GM19035 (cell line): ENCODE data around the gene GDAP1L1.
"Not testable (repeated sequence)": the region's sequence is repeated elsewhere in the genome, so short reads cannot be mapped to it uniquely, and the experiment has no call there.

Experiments
- ATAC-seq: cut with Tn5 transposase; IDR thresholded peaks from one replicate; pipeline ENCODE4 v1.9.1; 2021; ENCODE audit not compliant: unreplicated experiment

GDAP1L1 gene

DNA sequence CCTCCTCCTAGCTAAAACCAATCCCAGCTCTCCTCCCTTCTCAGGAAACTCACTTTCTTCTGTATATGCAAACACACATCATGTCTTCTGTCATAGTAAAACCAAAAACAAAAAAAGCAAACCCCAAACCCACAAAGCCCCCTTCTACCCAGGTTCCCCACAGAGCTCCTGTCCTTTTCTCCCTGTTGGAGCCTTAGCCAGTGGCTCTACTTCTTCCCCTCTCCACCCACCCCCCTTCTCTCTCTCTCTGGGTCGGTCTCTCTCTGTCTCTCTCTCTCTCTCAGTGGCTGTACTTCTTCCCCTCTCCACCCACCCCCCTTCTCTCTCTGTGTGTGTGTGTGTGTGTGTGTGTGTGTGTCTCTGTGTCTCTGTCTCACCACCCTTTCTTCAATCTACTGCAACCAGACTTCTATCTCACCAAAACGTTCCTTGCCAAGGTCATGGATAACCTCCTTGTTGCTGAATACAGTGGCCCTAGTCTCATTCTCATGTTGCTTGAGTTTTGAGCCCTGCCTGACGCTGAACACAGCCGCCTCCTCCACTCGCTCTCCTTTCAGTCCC, 27.9 kb upstream of the GDAP1L1 start:
- no peak for ATAC-seq

DNA sequence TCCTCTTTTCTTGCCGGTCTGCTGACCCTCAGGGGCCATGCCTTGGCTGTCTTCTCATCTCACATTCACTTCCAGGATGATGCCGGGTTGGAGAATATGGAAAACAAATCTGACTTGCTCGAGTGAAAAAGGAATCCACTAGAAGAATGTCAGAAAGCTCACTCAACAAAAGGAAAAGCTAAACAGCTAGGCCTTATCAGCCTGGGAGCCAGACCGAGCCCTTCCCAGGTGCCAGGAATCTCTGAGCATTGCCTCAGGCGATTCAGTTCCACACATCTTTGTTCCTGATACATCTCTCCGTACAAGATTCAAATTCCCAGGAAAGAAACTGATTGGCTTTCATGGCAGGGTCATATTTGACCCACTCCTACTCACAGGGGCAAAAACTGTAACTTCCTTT, 27.3 kb upstream of the GDAP1L1 start:
- ATAC-seq = no peak

DNA sequence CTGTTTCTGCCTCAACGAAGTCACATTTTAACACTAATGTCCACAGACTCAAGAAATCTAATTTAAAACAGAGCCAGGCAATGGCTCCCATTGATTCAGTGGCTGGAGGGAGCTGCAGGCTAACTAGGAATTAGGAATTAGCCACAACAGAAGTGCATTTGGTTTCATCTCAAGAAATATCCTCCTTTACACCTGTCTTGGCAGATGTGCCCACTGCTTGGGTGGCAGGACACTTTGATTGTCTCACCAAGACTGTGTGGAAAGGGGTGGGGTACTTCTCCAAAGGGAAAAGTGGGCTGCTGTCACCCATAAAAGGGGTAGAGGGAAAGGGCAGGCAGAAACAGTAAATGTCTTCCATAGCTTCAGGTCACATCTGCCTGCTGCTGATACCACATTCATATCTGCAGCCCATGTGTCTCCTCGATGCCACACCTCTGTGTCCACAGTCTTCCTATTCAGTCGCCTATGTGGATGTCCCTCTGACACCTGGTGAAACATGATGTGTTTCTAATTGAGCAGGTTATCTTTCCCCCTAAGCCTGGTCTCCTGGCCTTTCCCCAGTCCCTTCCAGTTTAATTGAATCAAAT, 25.6 kb upstream of the GDAP1L1 start:
- no peak for ATAC-seq

DNA sequence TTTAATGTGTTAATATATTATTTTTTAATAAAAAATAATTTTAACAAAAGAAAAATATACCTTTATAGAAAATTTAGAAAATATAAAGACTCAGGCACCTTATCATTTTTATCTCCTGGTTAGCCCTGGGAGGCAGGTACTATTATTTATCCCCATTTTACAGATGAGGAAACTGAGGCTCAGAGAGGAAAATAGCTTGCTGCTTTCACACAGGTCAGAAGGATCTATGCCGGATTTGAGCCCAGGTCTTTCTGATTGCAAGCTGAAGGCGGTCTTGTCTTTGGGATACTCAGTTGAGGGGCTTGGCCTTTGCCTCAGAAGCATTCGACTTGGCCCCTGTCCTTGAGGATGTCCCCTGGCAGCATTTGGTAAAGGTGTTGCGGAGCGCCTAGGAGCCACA, 25.1 kb upstream of the GDAP1L1 start:
- ATAC-seq = no peak

DNA sequence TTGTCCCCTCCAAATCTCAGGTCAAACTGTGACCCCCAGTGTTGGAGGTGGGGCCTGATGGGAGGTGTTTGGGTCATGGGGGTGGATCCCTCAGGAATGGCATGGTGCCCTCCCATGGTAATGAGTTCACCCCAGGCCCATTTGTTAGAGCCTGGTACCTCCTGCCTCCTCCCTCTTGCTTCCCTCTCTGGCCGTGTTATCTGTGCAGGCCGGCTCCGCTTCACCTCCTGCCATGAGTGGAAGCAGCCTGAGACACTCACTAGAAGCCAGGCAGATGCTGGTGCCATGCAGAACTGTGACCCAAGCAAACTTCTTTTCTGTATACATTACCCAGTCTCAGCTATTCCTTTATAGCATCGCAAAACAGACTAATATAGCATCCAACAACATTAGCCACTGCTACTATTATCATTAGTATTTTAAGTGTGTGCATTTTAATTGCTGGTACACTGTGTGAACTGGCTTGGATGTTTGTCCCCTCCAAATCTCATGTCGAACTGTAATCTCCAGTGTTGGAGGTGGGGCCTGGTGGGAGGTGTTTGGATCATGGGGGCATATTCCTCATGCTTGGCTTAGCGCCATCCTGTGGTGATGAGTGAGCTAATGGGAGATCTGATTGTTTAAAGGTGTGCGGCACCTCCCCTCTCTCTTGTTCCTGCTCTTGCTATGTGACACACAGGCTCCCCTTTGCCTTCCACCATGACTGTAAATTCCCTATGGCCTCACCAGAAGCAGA, 24.3 kb upstream of the GDAP1L1 start:
- no peak for ATAC-seq

DNA sequence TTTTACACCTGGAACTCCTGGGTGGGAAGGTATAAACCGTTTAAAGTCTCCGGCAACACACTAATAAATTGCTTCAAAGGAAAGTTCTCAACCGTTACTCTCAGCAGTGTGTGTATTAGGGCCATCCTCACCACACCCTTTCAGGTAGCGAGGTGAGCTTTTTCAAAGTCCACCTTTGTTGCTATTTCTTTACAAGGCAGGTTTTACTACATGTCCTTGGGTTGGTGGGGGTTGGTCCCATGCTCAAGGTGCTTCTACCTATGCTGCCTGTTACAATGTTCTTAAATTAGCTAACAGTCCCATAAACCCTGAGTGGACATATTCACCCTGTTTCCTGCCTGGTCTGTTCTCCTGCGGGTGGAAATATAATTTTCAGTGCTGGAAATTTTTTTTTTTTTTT, 23.4 kb upstream of the GDAP1L1 start:
- ATAC-seq = no peak

DNA sequence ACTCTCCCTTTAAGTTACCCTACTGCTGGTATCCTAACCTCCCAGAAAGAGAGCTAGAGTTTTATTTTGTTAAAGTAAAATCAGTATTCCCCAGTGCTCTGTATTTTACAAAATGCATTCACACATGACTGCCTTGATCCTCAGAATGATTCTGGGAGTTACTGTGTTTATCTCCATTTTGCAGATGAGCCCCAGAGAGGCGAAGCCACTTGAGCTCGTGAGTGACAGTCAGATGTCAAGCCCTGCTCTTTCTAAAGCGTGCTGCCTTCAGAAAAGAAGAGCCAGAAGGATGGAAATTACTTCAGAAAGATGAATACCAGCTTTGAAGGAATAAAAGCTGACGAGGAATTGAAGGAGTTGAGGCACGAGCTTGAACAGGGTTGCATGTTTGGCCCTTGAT, 22.5 kb upstream of the GDAP1L1 start:
- no peak for ATAC-seq

DNA sequence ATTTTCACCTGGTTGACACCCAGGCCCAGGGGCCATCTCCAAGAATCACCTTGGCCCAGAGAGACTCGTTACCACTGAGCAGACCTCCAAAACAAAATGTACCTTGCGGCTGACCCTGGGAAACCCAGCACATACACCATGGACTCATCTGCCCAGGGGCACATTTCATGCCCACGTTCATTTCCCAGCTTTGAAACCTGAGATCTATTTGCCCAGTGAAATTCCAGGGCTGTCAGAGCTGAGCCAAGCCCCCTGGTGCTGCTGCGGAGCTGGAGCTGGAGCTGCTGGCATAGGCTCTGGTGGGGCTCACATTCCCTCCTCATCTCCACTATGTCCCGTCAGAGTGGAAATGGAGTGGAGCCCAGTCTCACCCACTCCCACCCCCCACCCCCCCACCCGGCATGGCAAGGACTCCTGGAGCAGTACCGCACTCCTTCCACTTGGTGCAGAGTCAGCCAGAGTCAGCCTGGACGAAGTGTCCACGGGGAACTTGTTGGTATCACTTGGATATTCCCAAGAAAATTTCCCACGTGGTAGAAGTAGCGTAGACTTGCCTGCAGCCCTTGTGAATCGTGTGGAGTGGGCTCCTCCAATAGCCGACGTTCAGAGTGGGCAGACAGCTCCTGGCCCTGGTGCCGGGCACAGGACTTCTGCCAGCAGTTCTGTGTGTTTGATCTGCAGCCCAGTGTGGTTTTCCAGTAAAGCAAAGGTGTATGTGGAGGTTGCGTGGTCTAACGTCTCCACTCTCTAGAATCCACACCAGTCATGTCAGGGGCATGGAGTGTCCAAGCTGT, 18.4 kb upstream of the GDAP1L1 start:
- no peak for ATAC-seq

DNA sequence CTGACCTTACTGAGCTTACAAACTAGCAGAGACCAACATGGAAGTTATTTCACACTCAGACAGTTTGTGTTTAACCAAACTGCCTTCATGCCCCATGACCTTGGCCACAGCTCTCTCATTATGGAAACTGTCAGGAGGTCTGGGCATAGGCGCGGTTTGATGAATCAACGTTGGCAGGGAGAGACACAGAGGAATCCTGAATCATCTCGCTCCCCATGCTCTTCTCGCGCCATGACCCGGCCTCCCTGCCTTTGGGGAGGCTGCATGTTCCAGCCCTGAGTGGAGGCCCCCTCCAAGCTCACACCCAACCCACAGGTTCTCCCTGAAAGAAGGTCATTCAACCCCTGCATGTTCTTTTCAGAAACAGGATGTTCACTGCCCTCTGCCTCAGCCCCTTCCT, 15.9 kb upstream of the GDAP1L1 start:
- no peak for ATAC-seq

DNA sequence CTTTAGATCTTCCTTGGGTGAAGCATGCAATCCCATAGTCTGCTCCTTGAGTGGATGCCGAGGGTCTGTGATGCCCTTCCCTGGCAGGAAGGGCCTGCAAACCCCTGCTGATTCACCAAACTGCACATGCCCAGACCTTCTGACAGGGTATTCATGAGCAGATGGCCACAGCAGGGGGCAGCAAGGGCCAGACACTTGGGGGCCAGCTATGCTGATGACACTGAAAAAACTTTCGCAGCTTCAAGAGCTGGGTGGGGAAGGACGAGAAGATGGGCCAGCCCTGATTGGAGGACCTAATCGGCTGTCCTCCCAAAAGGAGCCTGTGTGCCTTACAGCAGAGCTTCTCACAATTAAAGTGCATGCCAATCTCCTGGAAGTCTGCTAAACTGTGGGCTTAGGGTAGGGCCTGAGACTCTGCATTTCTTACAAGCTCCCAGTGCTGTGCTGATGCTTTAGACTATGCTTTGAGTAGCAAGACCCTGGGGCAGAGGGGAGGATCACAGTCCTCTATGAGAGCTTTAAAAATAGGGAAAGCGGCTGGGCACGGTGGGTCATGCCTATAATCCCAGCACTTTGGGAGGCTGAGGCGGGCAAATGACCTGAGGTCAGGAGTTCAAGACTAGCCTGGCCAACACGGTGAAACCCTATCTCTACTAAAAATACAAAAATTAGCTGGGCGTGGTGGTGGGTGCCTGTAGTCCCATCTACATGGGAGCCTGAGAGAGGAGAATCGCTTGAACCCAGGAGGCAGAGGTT, 15.2 kb upstream of the GDAP1L1 start:
- no peak for ATAC-seq

DNA sequence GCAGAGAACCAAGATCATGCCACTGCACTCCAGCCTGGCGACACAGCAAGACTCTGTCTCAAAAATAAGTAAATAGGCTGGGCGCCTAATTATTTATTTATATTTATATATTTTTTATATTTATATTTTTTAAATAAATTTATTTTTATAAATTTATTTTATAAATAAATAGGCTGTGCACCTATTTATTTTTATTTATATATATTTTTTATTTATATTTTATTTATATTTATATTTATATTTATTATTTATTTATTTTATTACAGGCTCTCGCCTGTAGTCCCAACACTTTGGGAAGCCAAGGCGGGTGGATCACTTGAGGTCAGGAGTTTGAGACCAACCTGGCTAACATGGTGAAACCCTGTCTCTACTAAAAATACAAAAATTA, 14.6 kb upstream of the GDAP1L1 start:
- ATAC-seq = not testable (repeated sequence)

DNA sequence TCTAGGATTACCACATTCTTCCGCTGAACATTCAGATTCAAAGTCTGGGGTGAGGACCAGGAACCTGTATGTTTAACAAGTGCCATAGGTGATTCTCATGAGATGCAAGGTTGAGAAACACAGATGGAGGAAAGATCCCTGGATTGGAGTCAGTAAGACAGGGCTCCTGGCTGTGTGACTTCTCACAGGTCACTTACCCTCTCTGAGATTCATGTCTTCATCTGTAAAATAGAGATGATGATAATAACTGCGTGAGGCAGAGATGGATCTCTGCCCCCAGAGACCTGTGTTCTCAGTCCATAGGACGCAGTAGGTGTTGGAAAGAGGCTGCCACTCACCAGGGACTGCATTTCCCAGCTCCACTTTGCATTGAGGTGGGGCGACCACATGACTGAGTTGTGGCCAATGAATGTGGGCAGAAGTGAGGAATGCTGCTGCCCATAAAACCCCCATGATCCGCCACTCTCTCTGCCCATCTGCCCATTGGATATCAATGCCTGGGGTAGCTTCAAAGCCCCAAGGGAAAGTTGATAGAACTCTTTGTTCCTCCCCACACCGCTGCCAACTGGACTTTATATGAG, 13.6 kb upstream of the GDAP1L1 start:
- no peak for ATAC-seq

DNA sequence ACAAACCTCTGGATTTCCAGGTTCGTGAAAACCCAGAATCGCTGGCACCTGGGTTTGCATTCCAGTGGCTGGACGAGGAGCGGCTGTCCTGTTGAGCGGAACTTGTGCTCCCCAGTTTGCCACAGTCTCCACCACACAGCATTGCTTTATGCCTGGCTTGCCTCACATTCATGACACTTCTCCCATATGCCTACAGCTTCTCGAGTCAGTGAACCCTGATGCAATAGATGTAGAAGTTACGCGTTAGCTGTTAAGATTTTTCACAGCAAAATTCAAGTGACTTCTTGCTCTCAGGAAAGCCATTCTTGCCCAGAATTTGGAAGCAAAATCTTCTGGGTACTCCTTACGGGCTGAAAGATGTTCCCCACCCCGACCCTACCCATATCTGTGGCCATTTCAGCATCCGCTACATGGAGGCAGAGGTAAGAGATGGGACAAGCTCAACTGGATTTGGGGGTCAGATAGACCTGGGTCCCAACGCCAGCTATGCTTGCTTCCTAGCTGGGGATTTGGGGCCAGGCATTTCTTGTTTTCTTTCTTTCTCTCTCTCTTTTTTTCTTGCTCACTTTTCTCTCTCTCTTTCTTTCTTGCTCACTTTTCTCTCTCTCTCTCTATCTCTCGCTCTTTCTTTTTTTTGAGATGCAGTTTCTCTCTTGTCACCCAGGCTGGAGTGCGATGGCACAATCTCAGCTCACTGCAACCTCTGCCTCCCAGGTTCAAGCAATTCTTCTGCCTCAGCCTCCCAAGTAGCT, 12.4 kb upstream of the GDAP1L1 start:
- no peak for ATAC-seq

DNA sequence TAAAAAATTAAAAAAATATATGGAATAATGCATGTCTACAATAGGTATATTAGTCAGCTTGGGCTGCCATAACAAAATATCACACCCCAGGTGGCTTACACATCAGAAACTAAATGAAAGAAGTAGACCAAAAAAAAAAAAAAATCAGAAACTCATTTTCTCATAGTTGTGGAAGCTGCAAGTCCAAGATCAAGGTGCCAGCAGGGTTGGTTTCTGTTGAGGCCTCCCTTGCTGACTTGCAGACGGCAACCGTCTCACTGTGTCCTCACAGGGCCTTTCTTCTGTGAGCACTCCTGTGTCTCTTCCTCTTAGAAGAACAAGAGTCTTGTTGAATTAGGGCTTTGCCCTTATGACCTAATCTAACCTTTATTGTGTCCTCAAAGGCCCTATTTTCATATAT, 11.4 kb upstream of the GDAP1L1 start:
- no peak for ATAC-seq

DNA sequence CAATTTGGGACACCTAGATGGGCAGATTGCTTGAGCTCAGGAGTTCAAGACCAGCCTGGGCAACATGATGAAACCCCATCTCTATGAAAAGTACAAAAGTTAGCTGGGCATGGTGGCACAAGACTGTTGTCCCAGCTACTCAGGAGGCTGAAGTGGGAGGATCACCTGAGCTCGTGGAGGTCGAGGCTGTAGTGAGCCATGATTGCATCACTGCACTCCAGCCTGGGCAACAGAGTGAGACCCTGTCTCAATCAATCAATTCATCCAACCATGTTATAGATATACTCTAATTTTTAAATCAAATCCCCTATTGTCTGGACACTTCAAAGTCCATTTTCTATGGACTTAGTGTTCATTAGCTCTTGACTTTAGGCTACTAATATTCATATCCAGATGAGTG, 10.3 kb upstream of the GDAP1L1 start:
- not testable (repeated sequence) for ATAC-seq

DNA sequence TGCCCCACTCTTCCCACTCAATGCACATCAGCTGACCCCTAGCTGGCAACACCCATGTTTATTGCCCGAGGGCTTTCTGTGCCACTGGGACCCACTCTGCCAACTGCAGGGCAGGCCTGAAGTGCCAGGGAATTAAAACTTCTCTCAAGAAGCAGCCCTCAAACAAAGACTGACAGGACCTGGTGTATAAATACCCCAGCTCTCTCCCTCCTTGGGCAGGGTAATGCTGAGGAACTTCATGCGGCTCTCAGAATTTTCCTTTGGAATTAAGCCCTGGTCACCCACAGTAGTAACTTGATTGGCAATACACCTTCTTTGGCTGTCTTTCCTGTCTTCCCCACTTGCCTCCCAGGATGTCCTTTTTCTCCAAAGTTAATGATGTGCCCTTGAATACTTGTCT, 5.3 kb upstream of the GDAP1L1 start:
- ATAC-seq = no peak

DNA sequence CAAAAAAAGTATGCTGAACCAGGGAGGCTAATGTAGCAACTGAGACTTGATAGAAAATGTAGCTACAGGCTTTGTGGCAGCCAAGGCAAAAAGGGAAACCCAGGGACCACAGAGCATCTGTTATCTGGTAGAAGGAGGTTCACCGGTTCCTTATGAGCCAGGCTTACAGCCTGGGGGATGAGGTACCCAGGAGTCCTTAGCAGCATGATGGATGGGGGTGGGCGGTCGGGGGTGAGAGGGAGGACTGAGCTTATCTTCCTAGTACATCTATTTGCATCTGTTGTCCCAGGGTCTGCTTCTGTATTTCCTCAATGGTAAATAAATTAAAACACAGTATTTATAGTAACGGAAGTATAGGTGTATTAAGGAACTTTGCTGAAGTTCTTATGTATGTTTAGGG, 1.1 kb upstream of the GDAP1L1 start:
- ATAC-seq = no peak

DNA sequence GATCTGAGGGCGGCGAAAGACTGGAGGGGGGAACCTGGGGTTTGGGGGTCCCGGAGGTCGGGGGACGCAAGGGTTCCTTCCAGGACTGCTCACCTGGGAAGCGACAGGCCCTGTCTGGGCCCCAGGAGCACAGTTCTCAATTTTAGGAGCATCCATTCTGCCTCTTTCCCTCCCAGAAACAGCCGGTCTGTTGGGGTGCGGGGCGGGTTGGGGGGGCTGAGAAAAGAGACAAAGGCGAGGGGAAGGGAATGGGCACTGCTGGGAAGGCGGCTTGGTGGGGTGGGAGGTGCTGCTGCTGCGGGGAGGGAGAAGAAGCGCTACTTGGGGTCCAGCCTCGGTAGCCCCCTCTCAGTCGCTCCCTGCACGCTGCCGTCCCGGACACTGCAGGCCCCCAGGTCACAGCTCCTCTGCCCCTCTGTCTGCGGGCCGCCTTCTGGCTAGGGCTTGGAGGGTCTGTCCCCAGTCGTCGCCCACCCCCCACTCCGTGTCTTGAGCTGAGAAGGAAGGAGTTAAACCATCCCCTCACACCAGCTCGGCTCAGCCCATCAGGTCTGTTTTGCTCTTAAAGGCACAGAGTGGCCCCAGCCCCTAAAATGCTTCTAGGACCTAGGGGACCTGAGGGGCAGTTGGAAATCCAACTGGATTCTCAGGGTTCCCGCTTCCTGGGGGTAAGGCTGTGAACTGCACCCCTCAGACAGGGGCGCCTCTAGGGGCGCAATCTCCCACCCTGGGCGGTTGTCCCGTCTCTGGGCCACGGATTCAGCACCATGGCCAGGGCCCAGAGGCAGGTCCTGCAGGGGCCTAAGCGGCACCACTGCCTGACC, 690 bp downstream of the GDAP1L1 start:
- ATAC-seq = no peak

DNA sequence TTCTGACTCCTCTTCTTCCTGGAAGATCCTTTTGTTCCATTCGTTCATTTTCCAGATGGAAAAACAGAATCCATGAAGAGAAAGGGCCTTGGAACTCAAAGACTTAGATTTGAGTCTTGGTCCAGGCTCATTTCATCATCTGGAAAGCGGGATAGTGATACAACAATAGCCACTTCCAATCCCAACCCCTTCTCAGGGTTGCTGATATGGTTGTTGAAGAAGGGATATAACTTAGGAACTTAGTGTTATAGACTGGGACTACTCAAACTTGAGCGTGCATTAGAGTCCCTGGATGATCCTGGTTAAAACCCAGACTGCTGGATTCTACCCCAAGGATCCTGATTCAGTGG, 1.3 kb downstream of the GDAP1L1 start:
- no peak for ATAC-seq
